Testis (tissue), 3 donors: ENCODE results near the gene ADAMTS19. TPM values are rescaled to one million over a fixed set of nuclear protein-coding genes. Genes with fewer than 3 reads are reported as not detected.
A peak's percentile ranks its signal among the peaks of the same experiment; 100 is the strongest.

Experiments used
- DNase-seq: peaks from one replicate; pipeline ENCODE4 v3.0.0-alpha.2; 2019
- H3K27ac ChIP-seq, 2 donors: fragments of 200-600 bp; sonication (generic); one replicate each; pipeline ENCODE4 v1.5.1; 2019
- H3K27me3 ChIP-seq: fragments of 200-600 bp; sonication (generic); one replicate; pipeline ENCODE4 v1.5.1; 2019
- H3K36me3 ChIP-seq: fragments of 200-600 bp; sonication (generic); one replicate; pipeline ENCODE4 v1.5.1; 2017; ENCODE audit warnings: low read depth; ENCODE audit errors: missing control alignments
- H3K4me1 ChIP-seq: fragments of 200-600 bp; sonication (generic); one replicate; pipeline ENCODE4 v1.5.1; 2019
- H3K4me3 ChIP-seq, 2 donors: fragments of 200-600 bp; sonication (generic); one replicate each; pipeline ENCODE4 v1.5.1; 2017 to 2019
- H3K9me3 ChIP-seq: fragments of 200-600 bp; sonication (generic); one replicate; pipeline ENCODE4 v1.5.1; 2017
- POLR2A ChIP-seq: fragments of 450-650 bp; IDR thresholded peaks from one replicate; pipeline ENCODE4 v1.6.1; 2017; ENCODE audit warnings: antibody characterized with exemption, mild to moderate bottlenecking, moderate library complexity
- WGBS, 2 donors: methylation state at CpG; one replicate each; pipeline ENCODE4 v1.1.5; 2018; 5-methylcytosine and 5-hydroxymethylcytosine counted together
- intact Hi-C: fragments of 100-400 bp; cut with DNase I; formaldehyde crosslinking; loops from one replicate; pipeline ENCODE4 v1.15.1; 2023; ENCODE audit warnings: low total_unique reads
- polyA plus RNA-seq: library from polyadenylated mRNA; stranded (reverse); fragments of 350-450 nt; fragmentation: Illumina TruSeq; extraction: RNeasy Lipid Tissue Mini Kit (QIAGEN cat#74804); gene quantifications from one replicate; pipeline ENCODE4 v1.2.3, GENCODE V29; 2014; ENCODE audit warnings: low read depth, low replicate concordance; ENCODE audit not compliant: insufficient read depth
- total RNA-seq, 2 donors: library from RNA; depleted of rRNA; stranded (reverse); fragments of >200 nt; gene quantifications; one replicate each; pipeline ENCODE4 v1.2.3, GENCODE V29; 2016
- TF ChIP-seq, protein P1 (sequence below), 3 experiments: fragments of 450-650 bp in 2 of 3; fragments of 200-600 bp in 1 of 3; sonication (generic) in 1 of 3; IDR thresholded peaks; one replicate each; pipeline ENCODE4 v1.5.1; 2016 to 2019; ENCODE audit warnings: antibody characterized with exemption in 3 of 3, mild to moderate bottlenecking in 2 of 3, moderate library complexity in 1 of 3

The ADAMTS19 gene
- total and polyA plus RNA-seq, 3 donors from 2014 or later, result 0.90 to 4.6 (median 2.6) TPM

DNA sequence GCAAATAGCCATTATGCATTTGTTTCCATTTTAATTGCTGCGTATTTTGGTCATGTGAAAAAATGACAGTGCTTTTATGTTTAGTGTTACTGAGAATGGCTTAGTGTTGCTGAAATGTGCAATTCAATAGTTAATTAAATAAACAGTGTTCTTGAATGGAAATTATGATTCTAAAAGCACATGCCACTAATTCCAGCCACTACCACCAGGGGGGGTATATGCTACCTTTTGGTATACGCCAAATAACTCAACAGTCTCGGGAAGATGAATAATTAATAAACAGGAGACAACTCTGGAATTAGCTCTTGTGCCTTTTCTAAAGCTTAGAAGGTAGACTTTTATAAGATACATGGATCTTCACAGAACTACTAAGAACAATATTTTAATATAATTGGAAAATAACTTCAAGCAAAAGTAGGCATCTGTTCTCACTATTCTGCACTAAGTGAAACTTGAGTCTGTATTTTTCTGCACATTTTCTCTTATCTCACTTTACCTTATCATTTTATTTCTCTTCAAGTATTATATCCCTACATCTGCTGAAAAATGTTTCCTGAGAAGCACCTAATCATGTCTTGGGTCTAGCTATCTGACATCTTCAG, 204.3 kb downstream of the ADAMTS19 start:
- Histone ChIP-seq H3K4me3 (no peak overlapping the region), H3K27ac (no peak overlapping the region), H3K27me3 (no peaks in the 10 kb centered on the region), H3K4me1 (no peaks in the 10 kb centered on the region), H3K36me3 (no peaks in the 10 kb centered on the region), H3K9me3 (no peaks in the 10 kb centered on the region)
- no peak for TF ChIP-seq POLR2A
- TF ChIP-seq, protein P1, sequence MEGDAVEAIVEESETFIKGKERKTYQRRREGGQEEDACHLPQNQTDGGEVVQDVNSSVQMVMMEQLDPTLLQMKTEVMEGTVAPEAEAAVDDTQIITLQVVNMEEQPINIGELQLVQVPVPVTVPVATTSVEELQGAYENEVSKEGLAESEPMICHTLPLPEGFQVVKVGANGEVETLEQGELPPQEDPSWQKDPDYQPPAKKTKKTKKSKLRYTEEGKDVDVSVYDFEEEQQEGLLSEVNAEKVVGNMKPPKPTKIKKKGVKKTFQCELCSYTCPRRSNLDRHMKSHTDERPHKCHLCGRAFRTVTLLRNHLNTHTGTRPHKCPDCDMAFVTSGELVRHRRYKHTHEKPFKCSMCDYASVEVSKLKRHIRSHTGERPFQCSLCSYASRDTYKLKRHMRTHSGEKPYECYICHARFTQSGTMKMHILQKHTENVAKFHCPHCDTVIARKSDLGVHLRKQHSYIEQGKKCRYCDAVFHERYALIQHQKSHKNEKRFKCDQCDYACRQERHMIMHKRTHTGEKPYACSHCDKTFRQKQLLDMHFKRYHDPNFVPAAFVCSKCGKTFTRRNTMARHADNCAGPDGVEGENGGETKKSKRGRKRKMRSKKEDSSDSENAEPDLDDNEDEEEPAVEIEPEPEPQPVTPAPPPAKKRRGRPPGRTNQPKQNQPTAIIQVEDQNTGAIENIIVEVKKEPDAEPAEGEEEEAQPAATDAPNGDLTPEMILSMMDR (IDR thresholded peaks at IDR 0.05), result peak; percentile 59 to 93 (median 64)
- DNase-seq, result peak; percentile 84
- intact Hi-C loops, result no loop called here
- 47 to 49% methylated on average over 3 of the region's 3 CpGs for WGBS, 2 donors

DNA sequence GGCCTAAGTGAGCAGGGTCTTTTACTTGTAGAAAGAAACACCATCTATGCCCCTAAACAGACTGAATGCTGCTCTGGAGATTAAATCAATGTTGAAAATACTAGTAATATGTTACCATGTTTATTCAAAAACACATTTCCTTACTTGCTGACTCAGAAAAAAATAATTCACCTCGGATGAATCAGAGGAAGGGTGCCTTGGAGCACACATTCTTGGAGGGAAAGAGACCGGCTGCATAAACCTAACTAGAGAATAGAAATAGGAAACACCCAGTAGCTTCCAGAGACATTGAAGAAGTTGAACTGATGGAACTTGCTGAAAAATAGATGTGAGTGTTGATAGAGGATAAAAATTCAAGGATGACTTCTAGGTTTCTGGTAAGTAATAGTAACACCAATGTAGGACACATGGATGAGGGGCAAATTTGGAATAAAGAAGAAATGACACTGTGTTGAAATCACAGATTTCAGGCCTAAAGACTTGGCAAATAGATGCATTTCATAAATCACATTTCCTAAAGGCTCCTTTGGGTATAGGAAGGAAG, 210.9 kb downstream of the ADAMTS19 start:
- H3K9me3 ChIP-seq, result no peaks in the 10 kb centered on the region
- 76 to 85% methylated on average over 2 of the region's 2 CpGs for WGBS, 2 donors
- intact Hi-C loops, result no loop called here
- no peaks in the 10 kb centered on the region for H3K36me3 ChIP-seq
- no peaks in the 10 kb centered on the region for H3K4me1 ChIP-seq
- TF ChIP-seq, protein P1 (IDR thresholded peaks at IDR 0.05), result no peak
- no peak for TF ChIP-seq POLR2A
- H3K27ac ChIP-seq, result no peak overlapping the region
- no peak overlapping the region for H3K4me3 ChIP-seq
- no peak for DNase-seq
- no peaks in the 10 kb centered on the region for H3K27me3 ChIP-seq

DNA sequence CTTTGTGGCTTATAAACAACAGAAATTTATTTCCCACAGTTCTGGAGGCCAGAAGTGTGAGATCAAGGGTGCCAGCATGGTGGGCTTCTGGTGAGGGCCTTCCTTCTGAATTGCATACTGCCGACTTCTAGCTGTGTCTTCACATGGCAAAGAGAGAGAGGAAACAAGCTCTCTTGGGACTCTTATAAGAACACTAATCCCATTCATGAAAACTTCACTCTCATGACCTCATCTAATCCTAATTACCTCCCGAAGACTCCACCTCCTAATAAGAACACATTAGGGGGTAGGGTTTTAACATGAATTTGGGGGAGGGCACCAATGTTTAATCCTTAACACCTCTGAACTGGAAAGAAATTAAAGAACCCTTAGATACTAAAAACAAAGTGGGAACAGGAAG, 211.9 kb downstream of the ADAMTS19 start:
- Histone ChIP-seq H3K9me3 (no peaks in the 10 kb centered on the region), H3K36me3 (no peaks in the 10 kb centered on the region), H3K4me1 (no peaks in the 10 kb centered on the region), H3K27ac (no peak overlapping the region), H3K4me3 (no peak overlapping the region), H3K27me3 (no peaks in the 10 kb centered on the region)
- DNase-seq, result no peak
- WGBS, 2 donors, result 91 to 94% methylated on average over 2 of the region's 2 CpGs
- no peak for TF ChIP-seq POLR2A
- TF ChIP-seq, protein P1 (IDR thresholded peaks at IDR 0.05), result no peak
- intact Hi-C loops, result no loop called here

DNA sequence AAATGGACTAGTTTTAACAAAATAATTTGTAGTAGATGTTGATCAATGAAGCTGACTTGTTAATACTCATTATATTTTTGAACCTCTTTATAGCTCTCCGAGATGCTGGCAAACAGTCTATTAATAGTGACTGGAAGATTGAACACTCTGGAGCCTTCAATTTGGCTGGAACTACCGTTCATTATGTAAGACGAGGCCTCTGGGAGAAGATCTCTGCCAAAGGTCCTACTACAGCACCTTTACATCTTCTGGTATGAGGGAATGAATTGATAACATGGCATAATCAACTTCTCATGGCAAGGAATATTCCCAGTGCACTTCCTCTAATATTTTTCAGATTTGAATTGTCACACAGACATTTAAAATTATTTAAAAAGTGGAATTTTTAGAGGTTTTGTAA, 219.6 kb downstream of the ADAMTS19 start:
- Histone ChIP-seq H3K9me3 (no peaks in the 10 kb centered on the region), H3K4me3 (no peak overlapping the region), H3K27ac (no peak overlapping the region), H3K4me1 (no peaks in the 10 kb centered on the region), H3K36me3 (no peaks in the 10 kb centered on the region), H3K27me3 (no peaks in the 10 kb centered on the region)
- intact Hi-C loops, result no loop called here
- TF ChIP-seq, protein P1 (IDR thresholded peaks at IDR 0.05), result no peak
- TF ChIP-seq POLR2A, result no peak
- 35 to 44% methylated on average over 3 of the region's 3 CpGs for WGBS, 2 donors
- DNase-seq, result no peak

DNA sequence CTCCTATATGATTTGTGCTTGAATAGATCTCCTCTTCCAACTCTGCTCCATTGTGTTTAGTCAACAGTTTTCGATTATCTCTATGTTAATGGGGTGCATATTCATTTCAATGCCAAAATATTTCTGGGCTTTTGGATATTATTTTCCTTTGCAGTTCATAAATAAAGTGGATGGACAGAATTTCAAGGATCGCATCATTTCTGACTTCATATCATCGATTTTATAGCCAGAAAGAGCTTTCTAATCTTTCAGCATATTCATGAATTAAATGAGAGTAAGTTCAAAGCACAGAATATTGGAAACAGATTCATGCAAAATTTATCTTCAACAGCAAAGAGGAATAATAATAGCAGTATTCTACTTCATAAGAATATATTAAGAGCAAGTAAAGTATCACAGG, 227.8 kb downstream of the ADAMTS19 start:
- H3K27me3 ChIP-seq, result no peaks in the 10 kb centered on the region
- no peak for DNase-seq
- intact Hi-C loops, result no loop called here
- TF ChIP-seq, protein P1 (IDR thresholded peaks at IDR 0.05), result no peak
- no peak for TF ChIP-seq POLR2A
- 71 to 84% methylated on average over 3 of the region's 3 CpGs for WGBS, 2 donors
- no peaks in the 10 kb centered on the region for H3K9me3 ChIP-seq
- no peak overlapping the region for H3K27ac ChIP-seq
- H3K36me3 ChIP-seq, result no peaks in the 10 kb centered on the region
- H3K4me1 ChIP-seq, result no peaks in the 10 kb centered on the region
- H3K4me3 ChIP-seq, result no peak overlapping the region
